Measurements from ENCODE around the gene NR1H3.

Gene NR1H3

GRCh38 chr11:47305734-47306483 is 48.1 kb downstream of the NR1H3 start:
- no peak for DNase-seq
- H4K12ac ChIP-seq (ENCODE audit: low read depth, low read length), result no peak overlapping the region
- no peak overlapping the region for H2BK12ac ChIP-seq (ENCODE audit: low read length)
- no peak overlapping the region for H2BK120ac ChIP-seq (ENCODE audit: insufficient read depth, low read length, poor library complexity)
- peaks cover 26 to 32% of the 10 kb centered on the region in 2 experiments for H3K36me3 ChIP-seq (ENCODE audit: control insufficient read depth in 1 of 2, insufficient read depth in 2 of 2, low read length in 2 of 2)
- H3K79me1 ChIP-seq (ENCODE audit: low read length), result no peaks in the 10 kb centered on the region
- H3K18ac ChIP-seq (ENCODE audit: low read length), result no peak overlapping the region
- H2AFZ ChIP-seq (ENCODE audit: insufficient read depth, low read length, poor library complexity), result no peak overlapping the region
- H3K23ac ChIP-seq (ENCODE audit: low read length), result no peak overlapping the region
- no peak overlapping the region for H3K14ac ChIP-seq (ENCODE audit: low read length)
- no peak overlapping the region for H3K9ac ChIP-seq (ENCODE audit: low read length)
- H3K4me2 ChIP-seq (ENCODE audit: low read length), result no peak overlapping the region
- no peak overlapping the region for H3K27ac ChIP-seq (ENCODE audit: low read depth, low read length)
- no peaks in the 10 kb centered on the region for H3K27me3 ChIP-seq (ENCODE audit: insufficient read depth, low read length)
- no peak overlapping the region for H2BK5ac ChIP-seq (ENCODE audit: low read depth, low read length, poor library complexity)
- no peaks in the 10 kb centered on the region for H3K4me1 ChIP-seq (ENCODE audit: control insufficient read depth in 1 of 2, insufficient read depth in 2 of 2, low read length in 2 of 2)
- WGBS (ENCODE audit: extremely low coverage, insufficient coverage, insufficient read length), result no CpG with 5 or more reads among the region's 3 CpGs
- H3K4ac ChIP-seq (ENCODE audit: low read depth, low read length), result no peak overlapping the region
- H3K79me2 ChIP-seq (ENCODE audit: control insufficient read depth, insufficient read depth, low read length, poor library complexity), result no peaks in the 10 kb centered on the region
- H2AK5ac ChIP-seq (ENCODE audit: low read length), result no peak overlapping the region
- no peak overlapping the region for H3K4me3 ChIP-seq (ENCODE audit: low read depth, low read length)
- H3K9me3 ChIP-seq (ENCODE audit: insufficient read depth, low read depth, low read length), result no peaks in the 10 kb centered on the region
- no peak overlapping the region for H4K8ac ChIP-seq (ENCODE audit: low read depth, low read length)
- no peak overlapping the region for H4K91ac ChIP-seq (ENCODE audit: low read depth, low read length)

GRCh38 chr11:47306484-47306844 is 48.7 kb downstream of the NR1H3 start:
- H3K4me3 ChIP-seq (ENCODE audit: low read depth, low read length), result no peak overlapping the region
- no peaks in the 10 kb centered on the region for H3K27me3 ChIP-seq (ENCODE audit: insufficient read depth, low read length)
- H3K9ac ChIP-seq (ENCODE audit: low read length), result no peak overlapping the region
- H3K4me2 ChIP-seq (ENCODE audit: low read length), result no peak overlapping the region
- H3K27ac ChIP-seq (ENCODE audit: low read depth, low read length), result no peak overlapping the region
- H2AK5ac ChIP-seq (ENCODE audit: low read length), result no peak overlapping the region
- H3K18ac ChIP-seq (ENCODE audit: low read length), result no peak overlapping the region
- no peak overlapping the region for H4K91ac ChIP-seq (ENCODE audit: low read depth, low read length)
- DNase-seq, result no peak
- no peaks in the 10 kb centered on the region for H3K79me2 ChIP-seq (ENCODE audit: control insufficient read depth, insufficient read depth, low read length, poor library complexity)
- H3K79me1 ChIP-seq (ENCODE audit: low read length), result no peaks in the 10 kb centered on the region
- H2BK120ac ChIP-seq (ENCODE audit: insufficient read depth, low read length, poor library complexity), result no peak overlapping the region
- peaks cover 32% of the 10 kb centered on the region in 2 experiments for H3K36me3 ChIP-seq (ENCODE audit: control insufficient read depth in 1 of 2, insufficient read depth in 2 of 2, low read length in 2 of 2)
- no peaks in the 10 kb centered on the region for H3K4me1 ChIP-seq (ENCODE audit: control insufficient read depth in 1 of 2, insufficient read depth in 2 of 2, low read length in 2 of 2)
- H4K12ac ChIP-seq (ENCODE audit: low read depth, low read length), result no peak overlapping the region
- H3K4ac ChIP-seq (ENCODE audit: low read depth, low read length), result no peak overlapping the region
- H2BK5ac ChIP-seq (ENCODE audit: low read depth, low read length, poor library complexity), result no peak overlapping the region
- no CpG with 5 or more reads among the region's 1 CpG for WGBS (ENCODE audit: extremely low coverage, insufficient coverage, insufficient read length)
- H3K23ac ChIP-seq (ENCODE audit: low read length), result no peak overlapping the region
- no peaks in the 10 kb centered on the region for H3K9me3 ChIP-seq (ENCODE audit: insufficient read depth, low read depth, low read length)
- no peak overlapping the region for H2AFZ ChIP-seq (ENCODE audit: insufficient read depth, low read length, poor library complexity)
- no peak overlapping the region for H3K14ac ChIP-seq (ENCODE audit: low read length)
- H2BK12ac ChIP-seq (ENCODE audit: low read length), result no peak overlapping the region
- no peak overlapping the region for H4K8ac ChIP-seq (ENCODE audit: low read depth, low read length)

- H4K12ac ChIP-seq (ENCODE audit: low read depth, low read length), result no peak overlapping the region
- H2BK12ac ChIP-seq (ENCODE audit: low read length), result no peak overlapping the region
- H3K9me3 ChIP-seq (ENCODE audit: insufficient read depth, low read depth, low read length), result no peaks in the 10 kb centered on the region
- no peak overlapping the region for H3K23ac ChIP-seq (ENCODE audit: low read length)
- no peak overlapping the region for H3K18ac ChIP-seq (ENCODE audit: low read length)
- no peak overlapping the region for H3K9ac ChIP-seq (ENCODE audit: low read length)
- H3K79me2 ChIP-seq (ENCODE audit: control insufficient read depth, insufficient read depth, low read length, poor library complexity), result no peaks in the 10 kb centered on the region
- H2AFZ ChIP-seq (ENCODE audit: insufficient read depth, low read length, poor library complexity), result no peak overlapping the region
- no peaks in the 10 kb centered on the region for H3K27me3 ChIP-seq (ENCODE audit: insufficient read depth, low read length)
- no peak overlapping the region for H2BK5ac ChIP-seq (ENCODE audit: low read depth, low read length, poor library complexity)
- H3K36me3 ChIP-seq (ENCODE audit: control insufficient read depth in 1 of 2, insufficient read depth in 2 of 2, low read length in 2 of 2), result peaks cover 37 to 40% of the 10 kb centered on the region in 2 experiments
- no peaks in the 10 kb centered on the region for H3K79me1 ChIP-seq (ENCODE audit: low read length)
- no peak overlapping the region for H3K27ac ChIP-seq (ENCODE audit: low read depth, low read length)
- DNase-seq, result no peak
- no peak overlapping the region for H3K4ac ChIP-seq (ENCODE audit: low read depth, low read length)
- no peak overlapping the region for H2AK5ac ChIP-seq (ENCODE audit: low read length)
- no peak overlapping the region for H4K91ac ChIP-seq (ENCODE audit: low read depth, low read length)
- H3K4me1 ChIP-seq (ENCODE audit: control insufficient read depth in 1 of 2, insufficient read depth in 2 of 2, low read length in 2 of 2), result no peaks in the 10 kb centered on the region
- H4K8ac ChIP-seq (ENCODE audit: low read depth, low read length), result no peak overlapping the region
- H2BK120ac ChIP-seq (ENCODE audit: insufficient read depth, low read length, poor library complexity), result no peak overlapping the region
- no peak overlapping the region for H3K4me3 ChIP-seq (ENCODE audit: low read depth, low read length)
- H3K4me2 ChIP-seq (ENCODE audit: low read length), result no peak overlapping the region
- no CpG with 5 or more reads among the region's 6 CpGs for WGBS (ENCODE audit: extremely low coverage, insufficient coverage, insufficient read length)
- H3K14ac ChIP-seq (ENCODE audit: low read length), result no peak overlapping the region
These were observed 50.4 kb downstream of the NR1H3 start for GRCh38 chr11:47308050-47308823.

GRCh38 chr11:47314992-47315391 is 57.2 kb downstream of the NR1H3 start:
- Histone ChIP-seq H3K36me3 (ENCODE audit: control insufficient read depth in 1 of 2, insufficient read depth in 2 of 2, low read length in 2 of 2) (peaks cover 31 to 34% of the 10 kb centered on the region in 2 experiments), H3K27me3 (ENCODE audit: insufficient read depth, low read length) (no peaks in the 10 kb centered on the region), H2BK120ac (ENCODE audit: insufficient read depth, low read length, poor library complexity) (no peak overlapping the region), H3K18ac (ENCODE audit: low read length) (no peak overlapping the region), H3K23ac (ENCODE audit: low read length) (no peak overlapping the region), H4K8ac (ENCODE audit: low read depth, low read length) (no peak overlapping the region), H2AK5ac (ENCODE audit: low read length) (no peak overlapping the region), H2AFZ (ENCODE audit: insufficient read depth, low read length, poor library complexity) (no peak overlapping the region), H3K27ac (ENCODE audit: low read depth, low read length) (no peak overlapping the region), H3K79me2 (ENCODE audit: control insufficient read depth, insufficient read depth, low read length, poor library complexity) (no peaks in the 10 kb centered on the region), H3K4me3 (ENCODE audit: low read depth, low read length) (no peak overlapping the region), H3K79me1 (ENCODE audit: low read length) (no peaks in the 10 kb centered on the region), H3K14ac (ENCODE audit: low read length) (no peak overlapping the region), H3K9ac (ENCODE audit: low read length) (no peak overlapping the region), H4K91ac (ENCODE audit: low read depth, low read length) (no peak overlapping the region), H3K4me1 (ENCODE audit: control insufficient read depth in 1 of 2, insufficient read depth in 2 of 2, low read length in 2 of 2) (no peaks in the 10 kb centered on the region), H4K12ac (ENCODE audit: low read depth, low read length) (no peak overlapping the region), H3K9me3 (ENCODE audit: insufficient read depth, low read depth, low read length) (no peaks in the 10 kb centered on the region), H3K4ac (ENCODE audit: low read depth, low read length) (no peak overlapping the region), H3K4me2 (ENCODE audit: low read length) (no peak overlapping the region), H2BK5ac (ENCODE audit: low read depth, low read length, poor library complexity) (no peak overlapping the region), H2BK12ac (ENCODE audit: low read length) (no peak overlapping the region)
- DNase-seq, result no peak
- whole genome bisulfite sequencing (ENCODE audit: extremely low coverage, insufficient coverage, insufficient read length), result no CpG with 5 or more reads among the region's 5 CpGs

All from trophoblast cell (in vitro differentiated cells and primary cell).